GM12878 (cell line): ENCODE results near the gene GTF3C1. TPM values are rescaled to one million over a fixed set of nuclear protein-coding genes. Genes with fewer than 3 reads are reported as not detected.

Source experiments
- ATF2 ChIP-seq: IDR thresholded peaks from 2 replicates; pipeline ENCODE4 v1.6.1; 2012; ENCODE audit warnings: low read length, inconsistent platforms
- CREM ChIP-seq: IDR thresholded peaks from 2 replicates; pipeline ENCODE4 v1.6.1; 2014; ENCODE audit warnings: antibody characterized with exemption, low read depth
- EED ChIP-seq: sonication (generic); IDR thresholded peaks from 2 replicates; pipeline ENCODE4 v1.6.1; 2016; ENCODE audit warnings: antibody characterized with exemption, low read depth
- FOS ChIP-seq: IDR thresholded peaks from 3 replicates; pipeline ENCODE4 v1.6.1; 2011; ENCODE audit warnings: borderline replicate concordance; ENCODE audit not compliant: insufficient read length; ENCODE audit errors: extremely low read depth
- IKZF2 ChIP-seq, 2 experiments: fragments of 450-650 bp; IDR thresholded peaks; 2 replicates each; pipeline ENCODE4 v1.6.1; 2017; ENCODE audit warnings: mild to moderate bottlenecking in 2 of 2, moderate library complexity in 2 of 2
- IRF4 ChIP-seq: IDR thresholded peaks from 2 replicates; pipeline ENCODE4 v1.6.1; 2011; ENCODE audit warnings: low read depth, low read length
- PAX5 ChIP-seq: IDR thresholded peaks from 2 replicates; pipeline ENCODE4 v1.6.1; 2011; ENCODE audit warnings: low read depth, low read length, borderline replicate concordance
- POLR2AphosphoS5 ChIP-seq: IDR thresholded peaks from 2 replicates; pipeline ENCODE4 v1.6.1; 2011; ENCODE audit warnings: mild to moderate bottlenecking, low read length, inconsistent platforms
- POU2F2 ChIP-seq: IDR thresholded peaks from 3 replicates; pipeline ENCODE4 v1.6.1; 2011; ENCODE audit warnings: low read depth, mild to moderate bottlenecking, low read length, borderline replicate concordance
- SMAD1 ChIP-seq: fragments of 450-650 bp; IDR thresholded peaks from 2 replicates; pipeline ENCODE4 v1.6.1; 2018; ENCODE audit warnings: mild to moderate bottlenecking, low read depth; ENCODE audit not compliant: partially characterized antibody
- SMAD5 ChIP-seq: IDR thresholded peaks from 2 replicates; pipeline ENCODE4 v1.6.1; 2016; ENCODE audit warnings: antibody characterized with exemption, low read depth
- SMC3 ChIP-seq: IDR thresholded peaks from 2 replicates; pipeline ENCODE4 v1.6.1; 2011; ENCODE audit warnings: low read length, improper control_type of control experiment, borderline replicate concordance
- SPI1 ChIP-seq: IDR thresholded peaks from 2 replicates; pipeline ENCODE4 v1.6.1; 2011; ENCODE audit warnings: low read depth, mild to moderate bottlenecking, low read length, moderate library complexity, borderline replicate concordance; ENCODE audit not compliant: insufficient read depth
- ZNF217 ChIP-seq: fragments of 450-650 bp; IDR thresholded peaks from 2 replicates; pipeline ENCODE4 v1.6.1; 2017; ENCODE audit warnings: antibody characterized with exemption, mild to moderate bottlenecking
- polyA plus RNA-seq, 11 experiments: library from polyadenylated mRNA; depleted of rRNA in 4 of 11; unstranded in 6 of 11; stranded (reverse) in 5 of 11; fragments of >200 nt; fragmentation: Nextera tagmentation in 4 of 11; fragmentation: Illumina TruSeq in 1 of 11; extraction: Ambion mirVana in 4 of 11; extraction: Trizol in 1 of 11; gene quantifications; 1 replicate in 1 of 11; 2 replicates in 10 of 11; pipeline versions ENCODE4 v1.2.1 to v1.2.3, GENCODE V29; 2011 to 2016; ENCODE audit warnings: inconsistent platforms in 2 of 11, missing spikeins in 2 of 11, low read depth in 1 of 11
- total RNA-seq, 4 experiments: library from RNA; depleted of rRNA in 3 of 4; stranded (reverse); fragments of >200 nt in 3 of 4; fragmentation: Illumina TruSeq in 1 of 4; extraction: Trizol in 1 of 4; gene quantifications; 2 replicates each; pipeline versions ENCODE4 v1.2.1 to v1.2.3, GENCODE V29; 2013 to 2021
- TF ChIP-seq, protein P1 (sequence below): fragments of 450-650 bp; IDR thresholded peaks from 2 replicates; pipeline ENCODE4 v1.6.1; 2018; ENCODE audit warnings: borderline replicate concordance, mild to moderate bottlenecking; ENCODE audit not compliant: partially characterized antibody

Gene GTF3C1
- total and polyA plus RNA-seq, 10 of the 15 experiments (the other 5 are each of a cell fraction or from before 2014, with no cell fraction given) = 0.98 to 60.9 (median 34.3) TPM

- TF ChIP-seq ATF2 = peak; percentile 31; the same call in 1 of the 2 replicates
- TF ChIP-seq SPI1 = peak; percentile 86
- peak; percentile 72 for TF ChIP-seq CREM
- peak; percentile 69; the same call in 1 of the 2 replicates for TF ChIP-seq ZNF217
- TF ChIP-seq, protein P1, sequence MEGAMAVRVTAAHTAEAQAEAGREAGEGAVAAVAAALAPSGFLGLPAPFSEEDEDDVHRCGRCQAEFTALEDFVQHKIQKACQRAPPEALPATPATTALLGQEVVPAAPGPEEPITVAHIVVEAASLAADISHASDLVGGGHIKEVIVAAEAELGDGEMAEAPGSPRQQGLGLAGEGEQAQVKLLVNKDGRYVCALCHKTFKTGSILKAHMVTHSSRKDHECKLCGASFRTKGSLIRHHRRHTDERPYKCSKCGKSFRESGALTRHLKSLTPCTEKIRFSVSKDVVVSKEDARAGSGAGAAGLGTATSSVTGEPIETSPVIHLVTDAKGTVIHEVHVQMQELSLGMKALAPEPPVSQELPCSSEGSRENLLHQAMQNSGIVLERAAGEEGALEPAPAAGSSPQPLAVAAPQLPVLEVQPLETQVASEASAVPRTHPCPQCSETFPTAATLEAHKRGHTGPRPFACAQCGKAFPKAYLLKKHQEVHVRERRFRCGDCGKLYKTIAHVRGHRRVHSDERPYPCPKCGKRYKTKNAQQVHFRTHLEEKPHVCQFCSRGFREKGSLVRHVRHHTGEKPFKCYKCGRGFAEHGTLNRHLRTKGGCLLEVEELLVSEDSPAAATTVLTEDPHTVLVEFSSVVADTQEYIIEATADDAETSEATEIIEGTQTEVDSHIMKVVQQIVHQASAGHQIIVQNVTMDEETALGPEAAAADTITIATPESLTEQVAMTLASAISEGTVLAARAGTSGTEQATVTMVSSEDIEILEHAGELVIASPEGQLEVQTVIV = no peak
- TF ChIP-seq PAX5 = peak; percentile 0; the same call in 1 of the 2 replicates
- TF ChIP-seq SMAD5 = 0 out of 2 replicates have a peak, but pooled peaks have one; percentile 14
- peak; percentile 72; the same call in 1 of the 2 replicates for TF ChIP-seq IRF4
- peak; percentile 50; the same call in 1 of the 3 replicates for TF ChIP-seq POU2F2
- TF ChIP-seq FOS = no peak
- peak; percentile 33 for TF ChIP-seq POLR2AphosphoS5
- peak; percentile 94 for TF ChIP-seq EED
- TF ChIP-seq SMC3 = no peak
- TF ChIP-seq IKZF2 (IDR thresholded peaks at IDR 0.05) = peak; percentile 39 to 43; a peak in 1 of 4 replicates
- TF ChIP-seq SMAD1 = no peak
Observed at GRCh38 chr16:27430923-27431484, 118.7 kb downstream of the GTF3C1 start (continued).
